NCI-H2196 (cell line): ENCODE measurements around the gene SURF1.
"Not testable (repeated sequence)": the region's sequence is repeated elsewhere in the genome, so short reads cannot be mapped to it uniquely, and the experiment has no call there.

ENCODE experiments used
- DNase-seq: peaks from one replicate; lab custom pipeline; 2025; ENCODE audit not compliant: unreplicated experiment; lab: John Stamatoyannopoulos, UW

SURF1 gene

DNA sequence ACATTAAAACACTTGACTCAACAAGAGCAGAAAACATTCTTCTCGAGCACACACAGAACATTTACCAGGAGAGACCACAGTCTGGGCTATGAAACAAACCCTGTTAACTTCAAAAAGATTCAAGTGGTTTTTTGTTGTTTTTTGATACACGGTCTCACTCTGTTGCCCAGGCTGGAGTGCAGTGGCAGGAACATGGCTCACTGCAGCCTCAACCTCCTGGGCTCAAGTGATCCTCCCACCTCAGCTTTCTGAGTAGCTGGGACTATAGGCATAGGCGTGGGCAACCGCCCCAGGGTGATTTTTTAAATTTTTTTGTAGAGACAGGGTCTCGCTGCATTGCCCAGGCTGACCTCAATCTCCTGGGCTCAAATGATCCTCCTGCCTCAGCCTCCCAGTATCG, 29.3 kb downstream of the SURF1 start:
- DNase-seq: not testable (repeated sequence)

DNA sequence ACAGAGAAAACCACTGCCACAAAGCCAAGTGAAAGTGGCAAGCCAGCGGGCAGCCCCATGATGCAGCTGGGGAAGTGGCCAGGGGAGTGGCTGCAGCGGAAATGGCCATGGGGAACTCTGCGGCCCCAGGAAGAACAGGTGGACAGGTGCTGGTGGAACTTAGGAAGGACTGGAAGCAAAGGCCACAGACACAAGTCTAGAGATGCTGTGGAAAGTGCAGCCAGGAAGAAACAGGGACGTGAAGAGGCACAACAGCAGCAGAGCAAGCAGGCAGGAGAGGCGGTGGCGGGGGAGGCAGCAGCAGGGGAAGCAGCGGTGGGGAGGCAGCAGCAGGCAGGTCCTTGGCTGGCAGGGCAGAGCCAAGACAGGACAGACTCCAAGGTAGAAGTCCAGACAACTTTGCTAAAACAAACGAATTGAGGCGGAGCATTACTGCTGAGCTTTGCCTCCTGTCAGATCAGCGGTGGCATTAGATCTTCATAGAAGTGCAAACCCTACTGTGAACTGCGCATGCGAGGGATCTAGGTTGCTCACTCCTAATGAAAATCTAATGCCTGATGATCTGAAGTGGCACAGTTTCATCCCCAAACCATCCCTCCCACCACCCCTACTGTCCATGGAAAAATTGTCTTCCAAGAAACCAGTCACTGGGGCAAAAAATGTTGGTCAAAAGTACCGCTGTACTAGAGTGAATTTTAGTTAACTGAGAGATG, 32.1 kb downstream of the SURF1 start:
- no peak for DNase-seq

DNA sequence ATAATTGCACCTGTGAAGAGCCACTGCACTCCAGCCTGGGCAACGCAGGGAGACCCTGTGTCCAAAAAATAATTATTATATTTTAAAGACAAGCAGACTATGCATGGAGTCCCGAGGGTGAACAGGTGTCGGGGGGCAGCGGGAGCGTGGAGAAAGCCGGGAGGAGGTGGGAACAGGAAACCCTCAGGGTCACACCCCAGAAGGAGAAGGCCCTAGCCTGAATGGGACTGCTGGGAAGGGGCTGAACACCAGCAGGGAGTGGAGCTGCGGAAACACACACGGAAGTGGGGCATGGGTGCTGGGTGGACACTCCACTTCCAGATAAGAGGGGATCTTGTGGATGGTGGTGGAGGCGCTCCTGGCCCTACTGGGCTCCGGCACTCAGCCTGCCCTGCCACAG, 33.1 kb downstream of the SURF1 start:
- no peak for DNase-seq

DNA sequence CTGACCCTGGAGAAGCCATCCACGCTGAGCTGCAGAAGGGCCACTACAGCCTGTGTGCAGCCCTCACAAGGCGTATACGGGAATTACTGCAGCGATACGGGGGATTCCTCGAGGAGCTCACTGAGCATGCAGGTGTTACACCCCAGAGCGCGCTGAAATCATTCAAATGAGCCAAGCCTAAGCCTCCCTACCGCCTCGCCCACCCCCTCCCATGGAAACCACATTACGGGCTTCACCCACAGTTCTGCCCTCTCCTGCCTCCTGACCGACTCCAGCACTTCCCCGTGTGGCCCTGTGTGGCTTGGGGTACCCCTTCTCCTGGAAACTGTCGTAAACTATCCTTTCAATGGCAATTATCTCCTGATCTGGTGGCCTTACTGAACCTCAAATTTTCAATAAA, 33.6 kb downstream of the SURF1 start:
- no peak for DNase-seq

DNA sequence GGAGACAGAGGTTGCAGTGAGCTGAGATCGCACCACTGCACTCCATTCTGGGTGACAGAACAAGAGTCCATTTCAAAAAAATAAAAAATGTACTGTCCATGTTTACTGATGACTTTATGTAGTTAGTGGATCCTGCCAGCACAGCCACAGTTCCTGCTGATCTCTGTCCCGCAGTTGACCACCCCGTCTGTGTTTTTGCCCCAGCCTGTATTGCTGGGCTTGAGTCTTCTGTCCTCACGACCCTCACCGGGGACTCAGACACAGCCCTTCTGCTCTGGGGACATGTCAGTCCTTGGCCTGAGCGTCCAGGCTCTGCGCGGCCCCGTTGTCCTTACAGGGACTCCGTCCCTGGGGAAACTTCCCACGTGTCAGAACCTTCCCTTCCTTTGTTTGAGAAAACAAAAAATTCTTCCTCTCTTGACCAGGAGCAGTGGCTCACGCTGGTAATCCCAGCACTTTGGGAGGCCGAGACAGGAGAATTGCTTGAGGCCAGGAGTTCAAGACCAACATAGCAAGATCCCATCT, 34.8 kb downstream of the SURF1 start:
- DNase-seq: no peak

DNA sequence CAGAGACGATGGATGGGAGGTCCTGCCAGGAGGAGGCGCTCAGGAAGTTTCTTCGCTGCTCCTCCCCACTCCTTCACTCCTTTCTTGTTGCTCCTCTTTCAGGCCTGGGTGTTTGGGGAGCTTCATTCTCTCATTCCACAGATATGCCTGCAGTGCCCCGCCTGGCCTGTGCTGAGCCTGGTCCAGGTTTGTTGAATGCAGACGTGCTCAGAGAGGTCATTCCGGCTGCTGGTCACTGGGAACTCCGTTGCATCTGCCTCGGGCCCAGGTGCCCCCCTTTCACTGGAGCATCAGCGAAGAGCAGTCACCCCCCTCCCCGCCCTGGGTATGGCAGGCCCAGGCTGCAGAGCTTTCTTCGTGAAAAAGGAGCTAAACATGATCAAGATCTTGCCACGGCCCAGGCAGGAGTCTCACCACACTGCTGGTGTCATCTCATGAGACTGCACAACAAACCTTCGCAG, 35.8 kb downstream of the SURF1 start:
- no peak for DNase-seq

DNA sequence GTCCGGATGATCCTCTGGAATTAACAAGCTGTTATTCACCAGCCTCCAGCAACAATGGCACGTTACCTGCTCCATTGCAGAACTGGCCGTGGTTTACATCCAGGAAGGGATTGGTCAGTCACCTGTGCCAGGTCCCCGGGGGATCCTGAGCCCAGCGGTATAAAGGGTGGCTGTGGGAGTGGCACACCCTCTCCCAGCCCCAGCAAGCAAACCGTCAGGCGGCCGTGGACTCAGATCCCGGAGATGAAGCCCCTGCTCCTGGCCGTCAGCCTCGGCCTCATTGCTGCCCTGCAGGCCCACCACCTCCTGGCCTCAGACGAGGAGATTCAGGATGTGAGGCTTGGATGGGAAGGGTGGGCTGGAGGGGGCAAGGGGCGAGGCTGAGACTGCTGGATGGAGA, 38.7 kb downstream of the SURF1 start:
- DNase-seq: not testable (repeated sequence)

DNA sequence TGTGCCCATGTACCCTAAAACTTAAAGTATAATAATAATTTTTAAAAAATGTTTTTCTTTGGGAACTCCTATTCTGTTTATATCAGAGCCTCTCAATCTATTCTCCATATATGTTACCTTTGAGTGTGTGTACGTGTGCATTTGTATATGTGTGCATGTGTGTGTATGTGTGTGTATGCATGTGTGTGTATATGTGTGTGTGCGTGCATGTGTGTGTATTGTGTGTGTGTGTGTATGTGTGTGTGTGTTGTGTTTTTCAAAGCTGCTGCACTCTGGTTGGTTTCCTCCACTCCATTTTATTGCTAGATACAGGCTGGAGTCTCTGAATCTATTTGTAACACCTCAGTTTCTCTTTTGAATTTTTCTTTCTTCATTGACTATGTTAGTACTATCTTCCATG, 40.3 kb downstream of the SURF1 start:
- DNase-seq: no peak

DNA sequence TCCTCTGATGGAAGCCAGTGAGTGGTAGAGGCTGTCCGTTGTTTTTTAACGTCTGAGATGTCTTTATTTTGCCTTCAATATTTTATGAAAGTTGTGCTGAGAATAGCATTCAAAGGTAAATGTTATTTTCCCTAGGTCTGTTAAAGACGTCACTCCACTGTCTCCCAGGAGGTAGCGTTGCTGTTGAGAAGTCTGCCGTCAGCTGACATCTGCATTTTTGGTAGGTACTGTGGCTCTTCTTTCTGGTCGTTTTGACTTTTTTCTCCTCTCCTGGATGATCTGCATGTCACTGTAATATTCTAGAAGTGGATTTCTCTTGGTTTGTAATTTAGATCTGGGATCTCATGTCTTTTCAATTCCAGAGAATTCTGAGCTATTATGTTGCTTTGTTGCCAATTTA, 46.7 kb downstream of the SURF1 start:
- no peak for DNase-seq

DNA sequence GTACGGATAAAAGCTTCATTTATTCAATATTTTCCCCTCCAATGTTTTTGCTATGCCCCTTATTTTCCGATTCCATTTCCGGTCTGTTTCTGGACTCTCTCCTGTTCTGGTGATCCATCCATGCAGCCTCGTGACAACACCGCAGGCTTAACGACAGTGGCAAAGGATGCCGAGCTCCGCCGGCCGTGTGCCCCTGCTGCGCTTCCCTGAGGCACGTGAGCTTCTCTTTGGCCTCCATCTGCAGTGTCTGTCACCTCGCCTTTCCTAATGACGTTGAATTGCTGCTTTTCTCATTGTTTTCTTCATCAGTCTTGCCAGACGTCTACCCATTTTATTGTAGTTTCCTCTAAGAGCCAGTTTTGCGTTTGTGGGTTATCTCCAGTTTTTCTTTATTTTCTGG, 49.0 kb downstream of the SURF1 start:
- DNase-seq: no peak

DNA sequence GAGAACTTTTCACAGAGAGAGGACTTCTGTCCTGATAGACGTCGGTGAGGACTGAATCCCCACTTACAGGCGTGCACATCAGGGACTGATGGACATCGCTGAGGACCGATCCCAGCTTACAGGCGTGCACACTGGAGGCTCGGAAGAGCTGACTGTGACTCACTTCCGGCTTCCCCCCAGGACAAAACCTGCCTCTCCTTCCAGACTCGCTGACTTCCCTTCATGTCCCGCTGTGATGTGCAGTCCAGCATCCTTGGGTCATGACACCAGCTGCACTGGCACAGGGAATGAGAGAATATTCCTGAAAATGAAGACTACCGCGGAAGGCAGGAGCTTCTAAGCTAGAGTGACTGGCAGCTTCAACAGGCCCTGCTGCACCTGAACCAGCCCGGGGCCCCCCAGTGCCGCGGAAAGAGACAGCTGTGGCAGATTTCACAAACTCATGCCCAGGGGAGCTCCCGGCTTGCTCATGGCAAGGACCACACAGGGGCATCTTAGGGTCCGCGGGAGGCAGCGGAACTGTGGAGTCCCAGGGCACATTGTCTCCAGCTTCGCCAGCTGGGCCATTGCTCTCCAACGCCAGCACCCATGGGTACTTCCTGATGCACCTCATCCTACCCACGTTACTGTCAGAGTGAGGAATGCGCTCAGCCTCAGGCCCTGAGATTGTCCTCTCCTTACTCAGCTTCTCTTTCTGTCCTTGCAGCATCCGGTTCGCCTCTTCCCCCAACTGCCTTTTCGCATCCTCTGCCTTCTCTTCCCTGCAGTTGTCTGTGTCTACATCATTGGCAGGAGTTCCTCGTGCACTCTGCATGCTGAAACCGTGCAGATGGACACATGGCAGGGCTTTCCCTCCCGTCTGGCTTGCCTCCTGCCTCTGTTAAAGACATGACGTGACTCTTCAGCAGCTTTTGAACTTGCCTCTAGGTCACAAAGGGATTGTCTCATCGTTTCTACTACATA, 49.8 kb downstream of the SURF1 start:
- DNase-seq: no peak

DNA sequence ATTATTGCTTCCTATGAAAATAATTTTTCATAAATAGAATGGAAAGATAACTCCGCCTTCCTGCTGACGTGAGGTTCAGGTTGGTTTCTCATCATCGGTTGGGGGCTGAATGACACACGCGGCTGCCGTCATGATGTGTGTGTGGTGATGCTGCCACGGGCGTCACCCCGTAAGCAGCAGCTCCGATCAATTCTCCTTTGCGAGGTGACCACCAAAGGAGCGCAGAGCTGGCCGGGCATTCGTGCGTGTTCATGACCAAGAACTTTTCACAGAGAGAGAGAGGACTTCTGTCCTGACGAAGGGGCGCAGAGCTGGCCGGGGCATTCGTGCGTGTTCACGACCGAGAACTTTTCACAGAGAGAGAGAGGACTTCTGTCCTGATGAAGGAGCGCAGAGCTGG, 50.6 kb downstream of the SURF1 start:
- no peak for DNase-seq

DNA sequence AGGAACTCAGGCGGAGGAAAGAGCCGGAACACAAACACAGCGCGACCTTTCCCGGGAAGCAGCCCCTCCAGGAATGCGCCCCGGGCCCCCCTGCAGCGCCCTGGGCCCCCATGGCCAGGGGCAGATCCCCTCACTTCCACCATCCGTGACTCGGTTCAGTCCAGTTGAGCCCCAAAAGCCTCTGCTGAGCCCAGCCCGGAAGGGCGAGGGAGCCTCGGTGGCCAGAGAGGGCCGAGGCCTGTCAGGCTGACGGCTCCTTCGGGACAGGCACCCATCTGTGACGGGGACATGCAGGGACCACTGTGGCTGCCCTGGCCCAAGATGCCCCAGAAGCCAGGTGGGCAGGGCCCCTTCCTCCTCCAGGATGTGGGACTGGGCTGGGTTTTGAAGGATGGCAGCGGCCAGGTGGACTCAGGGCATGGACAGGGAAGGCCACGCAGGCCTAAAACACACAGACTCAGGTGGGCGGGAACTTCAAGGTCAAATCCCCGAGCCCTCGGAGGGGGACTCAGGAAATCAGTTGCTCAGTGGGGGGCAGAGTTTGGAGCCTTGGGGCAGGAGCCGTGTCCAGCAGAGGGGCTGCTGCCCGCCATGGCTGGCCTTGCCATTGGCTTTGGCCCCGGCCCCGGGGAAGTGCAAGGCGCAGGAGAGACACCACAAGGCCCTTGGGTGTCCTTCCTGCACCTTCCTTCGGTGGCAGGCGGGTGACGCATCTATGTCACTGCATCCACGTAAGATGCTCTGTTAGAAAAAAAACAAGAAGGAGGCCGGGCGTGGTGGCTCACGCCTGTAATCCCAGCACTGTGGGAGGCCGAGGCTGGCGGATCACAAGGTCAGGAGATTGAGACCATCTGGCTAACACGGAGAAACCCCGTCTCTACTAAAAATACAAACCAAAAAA, 51.6 kb downstream of the SURF1 start:
- no peak for DNase-seq

DNA sequence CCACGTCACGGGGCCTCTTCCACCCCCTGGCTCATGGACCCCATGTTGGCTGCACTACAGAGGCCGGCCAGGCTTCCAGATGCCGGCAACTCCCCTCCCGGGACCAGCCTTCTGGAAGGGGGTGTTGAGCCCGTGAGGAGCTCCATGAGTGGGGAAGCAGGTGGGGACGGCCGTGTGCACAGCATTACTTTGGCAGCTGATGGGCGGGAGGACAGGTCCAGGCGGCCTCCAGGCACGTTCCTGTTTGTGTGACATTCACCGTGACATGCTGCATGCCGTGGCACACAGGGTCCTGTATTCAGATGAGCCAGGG, 52.2 kb downstream of the SURF1 start:
- no peak for DNase-seq

DNA sequence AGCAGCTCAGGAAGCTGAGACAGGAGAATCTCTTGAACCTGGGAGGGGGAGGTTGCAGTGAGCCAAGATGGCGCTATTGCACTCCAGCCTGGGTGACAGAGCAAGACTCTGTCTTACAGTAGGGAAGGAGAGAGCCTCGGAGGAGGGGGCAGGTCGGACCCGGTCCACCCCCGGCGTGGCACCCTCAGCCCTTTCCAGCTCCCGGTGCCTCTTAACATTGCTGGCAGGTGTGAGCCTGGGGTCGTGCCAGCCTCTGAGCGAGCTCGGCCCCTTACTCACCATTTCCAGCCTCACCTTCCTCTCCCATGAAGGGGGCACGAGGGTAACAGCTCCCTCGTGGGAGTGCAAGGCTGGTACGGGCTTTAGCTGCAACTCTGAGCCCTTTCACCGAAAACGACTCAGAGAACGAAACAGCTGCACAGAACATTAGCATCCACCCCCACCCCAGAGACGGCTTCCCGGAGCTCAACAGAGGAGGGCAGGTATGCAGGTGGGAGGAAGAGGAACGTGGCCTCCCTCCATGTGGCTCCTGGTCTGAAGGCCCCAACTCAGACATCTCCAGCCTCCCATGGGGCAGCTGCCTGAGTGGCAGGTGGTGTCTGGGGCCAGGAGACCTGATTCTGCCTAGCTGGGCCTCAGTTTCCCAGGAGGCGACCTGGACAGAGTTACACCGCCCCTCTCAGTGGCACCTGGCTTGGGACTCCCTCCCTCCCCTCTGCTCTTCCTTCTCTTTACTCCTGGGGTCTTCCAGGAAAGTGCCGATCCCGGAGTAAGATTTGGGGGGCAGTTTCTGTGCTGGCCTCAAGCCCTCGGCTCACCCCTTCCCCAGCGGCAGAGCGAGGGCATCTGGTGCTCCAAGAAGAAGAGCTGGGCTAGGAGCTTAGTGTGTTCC, 52.8 kb downstream of the SURF1 start:
- no peak for DNase-seq
